ENCODE measurements around the gene GPR37L1. TPM values are rescaled to one million over a fixed set of nuclear protein-coding genes. Genes with fewer than 3 reads are reported as not detected.

Gene GPR37L1
- polyA plus RNA-seq (2013, experiment 1 of 4): 0.31 TPM
- 0.25 TPM for polyA plus RNA-seq (2013, experiment 2 of 4)
- polyA plus RNA-seq (2013, experiment 3 of 4): 0.32 TPM
- polyA plus RNA-seq (2013, experiment 4 of 4): 0.36 TPM

GRCh38 chr1:202122639-202123335 lies at the start of gene GPR37L1:
TSS of gene GPR37L1 (plus strand) at chr1:202122917. CDS start at chr1:202122964, 47 bp downstream.
- no peak within 1 kb of the TSS for H3K4me3 ChIP-seq (ENCODE audit: insufficient read depth, low read depth, low read length)
- no peaks in the 10 kb centered on the region for H3K9me3 ChIP-seq (ENCODE audit: control insufficient read depth, low read length)
- no peaks in the 10 kb centered on the region for H3K36me3 ChIP-seq (ENCODE audit: control insufficient read depth, insufficient read depth, low read length)
- H3K27ac ChIP-seq (ENCODE audit: insufficient read depth, low read depth, low read length, poor library complexity, severe bottlenecking): no peak within 1 kb of the TSS
- H3K27me3 ChIP-seq (ENCODE audit: control insufficient read depth, insufficient read depth, low read length, poor library complexity, severe bottlenecking): no peaks in the 10 kb centered on the region
- 50% methylated on average over 19 of the region's 19 CpGs for WGBS, 2 experiments
- H3K4me1 ChIP-seq (ENCODE audit: control insufficient read depth, insufficient read depth, low read length): peaks cover 8% of the 10 kb centered on the region

GRCh38 chr1:202073206-202073605 lies 49.5 kb upstream of the GPR37L1 start:
- no peaks in the 10 kb centered on the region for H3K9me3 ChIP-seq (ENCODE audit: control insufficient read depth, low read length)
- H3K27ac ChIP-seq (ENCODE audit: insufficient read depth, low read depth, low read length, poor library complexity, severe bottlenecking): no peak overlapping the region
- H3K36me3 ChIP-seq (ENCODE audit: control insufficient read depth, insufficient read depth, low read length): no peaks in the 10 kb centered on the region
- no peak overlapping the region for H3K4me3 ChIP-seq (ENCODE audit: insufficient read depth, low read depth, low read length)
- 95 to 97% methylated on average over 9 of the region's 9 CpGs for WGBS, 2 experiments
- H3K4me1 ChIP-seq (ENCODE audit: control insufficient read depth, insufficient read depth, low read length): peaks cover 4% of the 10 kb centered on the region
- no peaks in the 10 kb centered on the region for H3K27me3 ChIP-seq (ENCODE audit: control insufficient read depth, insufficient read depth, low read length, poor library complexity, severe bottlenecking)

GRCh38 chr1:202074985-202075384 lies 47.7 kb upstream of the GPR37L1 start:
- H3K36me3 ChIP-seq (ENCODE audit: control insufficient read depth, insufficient read depth, low read length): no peaks in the 10 kb centered on the region
- no peaks in the 10 kb centered on the region for H3K27me3 ChIP-seq (ENCODE audit: control insufficient read depth, insufficient read depth, low read length, poor library complexity, severe bottlenecking)
- H3K4me1 ChIP-seq (ENCODE audit: control insufficient read depth, insufficient read depth, low read length): peaks cover 4% of the 10 kb centered on the region
- H3K4me3 ChIP-seq (ENCODE audit: insufficient read depth, low read depth, low read length): no peak overlapping the region
- no peaks in the 10 kb centered on the region for H3K9me3 ChIP-seq (ENCODE audit: control insufficient read depth, low read length)
- H3K27ac ChIP-seq (ENCODE audit: insufficient read depth, low read depth, low read length, poor library complexity, severe bottlenecking): no peak overlapping the region
- WGBS, 2 experiments: 89 to 91% methylated on average over 1 of the region's 1 CpG

- H3K27ac ChIP-seq (ENCODE audit: insufficient read depth, low read depth, low read length, poor library complexity, severe bottlenecking): no peak overlapping the region
- peaks cover 4% of the 10 kb centered on the region for H3K4me1 ChIP-seq (ENCODE audit: control insufficient read depth, insufficient read depth, low read length)
- H3K27me3 ChIP-seq (ENCODE audit: control insufficient read depth, insufficient read depth, low read length, poor library complexity, severe bottlenecking): no peaks in the 10 kb centered on the region
- no peaks in the 10 kb centered on the region for H3K9me3 ChIP-seq (ENCODE audit: control insufficient read depth, low read length)
- WGBS, 2 experiments: 74 to 79% methylated on average over 4 of the region's 4 CpGs
- H3K36me3 ChIP-seq (ENCODE audit: control insufficient read depth, insufficient read depth, low read length): no peaks in the 10 kb centered on the region
- H3K4me3 ChIP-seq (ENCODE audit: insufficient read depth, low read depth, low read length): no peak overlapping the region
These were observed 47.3 kb upstream of the GPR37L1 start for GRCh38 chr1:202075389-202075788.

- Histone ChIP-seq H3K4me1 (ENCODE audit: control insufficient read depth, insufficient read depth, low read length) (peaks cover 4% of the 10 kb centered on the region), H3K4me3 (ENCODE audit: insufficient read depth, low read depth, low read length) (no peak overlapping the region), H3K36me3 (ENCODE audit: control insufficient read depth, insufficient read depth, low read length) (no peaks in the 10 kb centered on the region), H3K27me3 (ENCODE audit: control insufficient read depth, insufficient read depth, low read length, poor library complexity, severe bottlenecking) (no peaks in the 10 kb centered on the region), H3K9me3 (ENCODE audit: control insufficient read depth, low read length) (no peaks in the 10 kb centered on the region), H3K27ac (ENCODE audit: insufficient read depth, low read depth, low read length, poor library complexity, severe bottlenecking) (no peak overlapping the region)
- 88 to 94% methylated on average over 6 of the region's 6 CpGs for WGBS, 2 experiments
These were observed 46.6 kb upstream of the GPR37L1 start for GRCh38 chr1:202076050-202076511.

GRCh38 chr1:202078241-202078640 lies 44.5 kb upstream of the GPR37L1 start:
- no peaks in the 10 kb centered on the region for H3K27me3 ChIP-seq (ENCODE audit: control insufficient read depth, insufficient read depth, low read length, poor library complexity, severe bottlenecking)
- peaks cover 4% of the 10 kb centered on the region for H3K4me1 ChIP-seq (ENCODE audit: control insufficient read depth, insufficient read depth, low read length)
- H3K9me3 ChIP-seq (ENCODE audit: control insufficient read depth, low read length): no peaks in the 10 kb centered on the region
- H3K4me3 ChIP-seq (ENCODE audit: insufficient read depth, low read depth, low read length): no peak overlapping the region
- WGBS, 2 experiments: 81 to 85% methylated on average over 3 of the region's 3 CpGs
- no peak overlapping the region for H3K27ac ChIP-seq (ENCODE audit: insufficient read depth, low read depth, low read length, poor library complexity, severe bottlenecking)
- no peaks in the 10 kb centered on the region for H3K36me3 ChIP-seq (ENCODE audit: control insufficient read depth, insufficient read depth, low read length)

GRCh38 chr1:202081992-202082391 lies 40.7 kb upstream of the GPR37L1 start:
- WGBS, 2 experiments: 78 to 83% methylated on average over 6 of the region's 6 CpGs
- no peaks in the 10 kb centered on the region for H3K9me3 ChIP-seq (ENCODE audit: control insufficient read depth, low read length)

GRCh38 chr1:202084791-202085681 lies 37.7 kb upstream of the GPR37L1 start:
- Histone ChIP-seq H3K27ac (ENCODE audit: insufficient read depth, low read depth, low read length, poor library complexity, severe bottlenecking) (peak overlapping the region; percentile 55), H3K9me3 (ENCODE audit: control insufficient read depth, low read length) (no peaks in the 10 kb centered on the region), H3K27me3 (ENCODE audit: control insufficient read depth, insufficient read depth, low read length, poor library complexity, severe bottlenecking) (no peaks in the 10 kb centered on the region), H3K4me3 (ENCODE audit: insufficient read depth, low read depth, low read length) (no peak overlapping the region), H3K36me3 (ENCODE audit: control insufficient read depth, insufficient read depth, low read length) (no peaks in the 10 kb centered on the region), H3K4me1 (ENCODE audit: control insufficient read depth, insufficient read depth, low read length) (peaks cover 23% of the 10 kb centered on the region)
- WGBS, 2 experiments: 39 to 40% methylated on average over 16 of the region's 16 CpGs

More at GRCh38 chr1:202081992-202082391, 40.7 kb upstream of the GPR37L1 start:
- H3K27me3 ChIP-seq (ENCODE audit: control insufficient read depth, insufficient read depth, low read length, poor library complexity, severe bottlenecking): no peaks in the 10 kb centered on the region
- H3K4me3 ChIP-seq (ENCODE audit: insufficient read depth, low read depth, low read length): no peak overlapping the region
- H3K4me1 ChIP-seq (ENCODE audit: control insufficient read depth, insufficient read depth, low read length): peaks cover 23% of the 10 kb centered on the region
- H3K27ac ChIP-seq (ENCODE audit: insufficient read depth, low read depth, low read length, poor library complexity, severe bottlenecking): no peak overlapping the region
- no peaks in the 10 kb centered on the region for H3K36me3 ChIP-seq (ENCODE audit: control insufficient read depth, insufficient read depth, low read length)

- WGBS, 2 experiments: 38 to 51% methylated on average over 7 of the region's 7 CpGs
- Histone ChIP-seq H3K36me3 (ENCODE audit: control insufficient read depth, insufficient read depth, low read length) (no peaks in the 10 kb centered on the region), H3K9me3 (ENCODE audit: control insufficient read depth, low read length) (no peaks in the 10 kb centered on the region), H3K27ac (ENCODE audit: insufficient read depth, low read depth, low read length, poor library complexity, severe bottlenecking) (peak overlapping the region; percentile 55), H3K4me1 (ENCODE audit: control insufficient read depth, insufficient read depth, low read length) (peaks cover 23% of the 10 kb centered on the region), H3K27me3 (ENCODE audit: control insufficient read depth, insufficient read depth, low read length, poor library complexity, severe bottlenecking) (no peaks in the 10 kb centered on the region), H3K4me3 (ENCODE audit: insufficient read depth, low read depth, low read length) (no peak overlapping the region)
These were observed 36.9 kb upstream of the GPR37L1 start for GRCh38 chr1:202085682-202086373.

Data from ectodermal cell (in vitro differentiated cells).